ENCODE measurements around the gene BUB1.

DNA sequence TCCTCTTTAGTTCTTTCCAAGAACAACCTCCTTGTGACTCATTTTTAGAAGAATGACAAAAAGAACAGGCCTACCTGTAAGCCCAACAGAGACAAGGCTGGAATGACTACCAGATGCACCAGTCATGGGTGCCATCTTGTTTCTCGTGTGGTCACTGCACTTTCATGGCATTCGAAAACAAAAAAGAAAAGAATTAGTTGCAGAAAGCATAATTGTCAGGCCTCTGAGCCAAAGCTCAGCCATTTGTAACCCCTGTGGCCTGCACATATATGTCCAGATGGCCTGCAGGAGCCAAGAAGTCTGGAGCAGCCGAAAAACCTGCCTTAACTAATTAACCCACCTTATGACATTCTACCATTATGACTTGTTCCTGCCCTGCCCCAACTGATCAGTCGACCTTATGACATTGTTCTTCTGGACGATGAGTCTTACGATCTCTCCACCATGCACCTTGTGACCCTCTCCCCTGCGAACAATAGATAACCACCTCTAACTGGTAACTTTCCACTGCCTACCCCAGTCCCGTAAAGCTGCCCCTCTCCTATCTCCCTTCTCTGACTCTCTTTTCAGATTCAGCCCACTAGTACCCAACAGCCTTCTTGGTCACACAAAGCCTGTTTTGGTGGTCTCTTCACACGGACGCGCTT is 13.9 kb upstream of the BUB1 start:
- no peak for TF ChIP-seq POLR2AphosphoS5 (IDR thresholded peaks at IDR 0.05)
- TF ChIP-seq, protein P1, sequence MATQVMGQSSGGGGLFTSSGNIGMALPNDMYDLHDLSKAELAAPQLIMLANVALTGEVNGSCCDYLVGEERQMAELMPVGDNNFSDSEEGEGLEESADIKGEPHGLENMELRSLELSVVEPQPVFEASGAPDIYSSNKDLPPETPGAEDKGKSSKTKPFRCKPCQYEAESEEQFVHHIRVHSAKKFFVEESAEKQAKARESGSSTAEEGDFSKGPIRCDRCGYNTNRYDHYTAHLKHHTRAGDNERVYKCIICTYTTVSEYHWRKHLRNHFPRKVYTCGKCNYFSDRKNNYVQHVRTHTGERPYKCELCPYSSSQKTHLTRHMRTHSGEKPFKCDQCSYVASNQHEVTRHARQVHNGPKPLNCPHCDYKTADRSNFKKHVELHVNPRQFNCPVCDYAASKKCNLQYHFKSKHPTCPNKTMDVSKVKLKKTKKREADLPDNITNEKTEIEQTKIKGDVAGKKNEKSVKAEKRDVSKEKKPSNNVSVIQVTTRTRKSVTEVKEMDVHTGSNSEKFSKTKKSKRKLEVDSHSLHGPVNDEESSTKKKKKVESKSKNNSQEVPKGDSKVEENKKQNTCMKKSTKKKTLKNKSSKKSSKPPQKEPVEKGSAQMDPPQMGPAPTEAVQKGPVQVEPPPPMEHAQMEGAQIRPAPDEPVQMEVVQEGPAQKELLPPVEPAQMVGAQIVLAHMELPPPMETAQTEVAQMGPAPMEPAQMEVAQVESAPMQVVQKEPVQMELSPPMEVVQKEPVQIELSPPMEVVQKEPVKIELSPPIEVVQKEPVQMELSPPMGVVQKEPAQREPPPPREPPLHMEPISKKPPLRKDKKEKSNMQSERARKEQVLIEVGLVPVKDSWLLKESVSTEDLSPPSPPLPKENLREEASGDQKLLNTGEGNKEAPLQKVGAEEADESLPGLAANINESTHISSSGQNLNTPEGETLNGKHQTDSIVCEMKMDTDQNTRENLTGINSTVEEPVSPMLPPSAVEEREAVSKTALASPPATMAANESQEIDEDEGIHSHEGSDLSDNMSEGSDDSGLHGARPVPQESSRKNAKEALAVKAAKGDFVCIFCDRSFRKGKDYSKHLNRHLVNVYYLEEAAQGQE (IDR thresholded peaks at IDR 0.05; ENCODE audit: borderline replicate concordance), result no peak
